GM19395 (cell line): ENCODE results near the gene SFT2D1.

Source experiments
- ATAC-seq: cut with Tn5 transposase; IDR thresholded peaks from one replicate; pipeline ENCODE4 v1.9.1; 2021; ENCODE audit warnings: mild to moderate bottlenecking, moderate library complexity; ENCODE audit not compliant: unreplicated experiment

Gene SFT2D1

DNA sequence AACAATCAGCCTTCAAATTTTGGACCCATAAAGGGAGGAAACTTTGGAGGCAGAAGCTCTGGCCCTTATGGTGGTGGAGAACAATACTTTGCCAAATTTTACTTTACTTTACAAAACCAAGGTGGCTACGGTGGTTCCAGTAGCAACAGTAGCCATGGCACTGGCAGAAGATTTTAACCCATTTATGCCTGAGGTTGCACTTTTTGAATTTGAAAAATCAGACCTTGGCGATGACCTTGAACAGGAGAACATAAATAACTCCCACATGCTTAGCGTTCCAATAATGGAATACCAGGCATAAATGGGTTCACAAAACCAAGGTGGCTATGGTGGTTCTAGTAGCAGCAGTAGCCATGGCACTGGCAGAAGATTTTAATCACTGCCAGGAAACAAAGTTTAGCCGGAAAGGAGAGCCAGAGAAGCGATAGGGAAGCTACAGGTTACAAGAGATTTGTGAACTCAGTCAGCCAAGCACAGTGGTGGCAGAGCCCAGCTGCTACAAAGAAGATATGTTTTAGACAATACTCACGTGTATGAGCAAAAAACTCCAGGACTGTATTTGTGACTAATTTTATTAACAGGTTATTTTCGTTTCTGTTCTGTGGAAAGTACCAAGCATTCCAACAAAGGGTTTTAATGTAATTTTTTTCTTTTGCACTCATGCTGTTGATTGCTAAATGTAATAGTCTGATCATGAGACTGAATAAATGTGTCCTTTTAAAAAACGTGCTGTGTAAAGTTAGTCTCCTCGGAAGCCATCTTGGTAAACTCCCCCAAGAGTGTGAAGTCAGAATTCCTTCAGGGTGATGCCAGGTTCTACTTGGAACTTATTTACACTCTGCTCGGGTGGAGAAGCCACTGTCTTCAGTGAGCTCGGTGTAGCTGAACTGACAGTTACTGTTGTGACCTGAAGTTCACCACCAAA, 6.7 kb downstream of the SFT2D1 start:
- peak; percentile 42 for ATAC-seq

DNA sequence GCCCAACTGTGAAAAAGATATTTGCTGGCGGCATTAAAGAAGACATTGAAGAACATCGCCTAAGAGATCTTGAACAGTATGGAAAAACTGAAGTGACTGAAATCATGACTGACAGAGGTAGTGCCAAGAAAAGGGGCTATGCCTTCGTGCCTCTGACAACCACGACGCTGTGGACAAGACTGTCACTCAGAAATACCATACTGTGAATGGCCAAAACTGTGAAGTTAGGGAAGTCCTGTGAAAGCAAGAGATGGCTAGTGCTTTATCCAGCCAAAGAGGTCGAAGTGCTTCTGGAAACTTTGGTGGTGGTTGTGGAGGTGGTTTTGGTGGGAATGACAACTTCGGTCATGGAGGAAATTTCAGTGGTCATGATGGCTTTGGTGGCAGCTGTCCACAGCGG, 7.5 kb downstream of the SFT2D1 start:
- ATAC-seq = no peak

DNA sequence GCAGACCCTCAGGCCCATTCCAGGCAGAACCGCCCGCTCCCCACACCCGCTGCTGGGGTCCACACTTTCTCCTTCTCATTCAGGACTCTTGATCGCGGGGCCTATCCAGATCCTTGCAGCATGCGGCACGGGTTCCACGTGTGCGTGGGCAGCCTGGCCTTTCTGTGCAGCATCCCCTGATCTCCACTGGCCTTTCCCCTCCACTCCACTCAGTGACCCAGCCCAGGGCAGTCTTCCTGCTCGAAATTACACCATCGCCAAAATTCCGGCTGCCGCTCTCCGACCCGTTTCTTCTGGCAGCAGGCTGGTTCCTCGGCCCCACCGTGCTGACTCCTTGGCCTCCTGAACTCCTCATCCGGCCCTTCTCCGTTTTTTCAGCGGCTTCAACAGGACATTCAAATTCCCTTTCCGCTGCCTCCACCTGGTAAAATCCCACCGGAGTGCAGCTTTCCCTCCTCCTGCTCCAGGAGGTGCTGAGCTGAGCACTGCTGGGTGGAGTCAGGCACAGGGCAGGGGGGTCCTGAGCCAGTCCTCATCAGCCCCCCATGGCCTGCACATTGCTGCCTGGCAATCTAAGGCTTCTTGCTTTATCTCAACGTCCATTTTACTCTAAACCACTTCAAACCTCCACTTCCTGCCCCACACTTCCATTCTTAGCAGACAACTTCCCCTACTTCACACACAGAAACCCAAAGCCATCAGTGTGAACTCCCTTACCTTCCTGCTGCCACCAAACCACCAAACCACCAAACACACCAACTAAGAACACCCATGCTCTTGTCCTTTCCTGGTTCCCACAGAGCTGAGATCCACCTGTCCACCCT, 9.0 kb downstream of the SFT2D1 start:
- ATAC-seq = peak; percentile 84

DNA sequence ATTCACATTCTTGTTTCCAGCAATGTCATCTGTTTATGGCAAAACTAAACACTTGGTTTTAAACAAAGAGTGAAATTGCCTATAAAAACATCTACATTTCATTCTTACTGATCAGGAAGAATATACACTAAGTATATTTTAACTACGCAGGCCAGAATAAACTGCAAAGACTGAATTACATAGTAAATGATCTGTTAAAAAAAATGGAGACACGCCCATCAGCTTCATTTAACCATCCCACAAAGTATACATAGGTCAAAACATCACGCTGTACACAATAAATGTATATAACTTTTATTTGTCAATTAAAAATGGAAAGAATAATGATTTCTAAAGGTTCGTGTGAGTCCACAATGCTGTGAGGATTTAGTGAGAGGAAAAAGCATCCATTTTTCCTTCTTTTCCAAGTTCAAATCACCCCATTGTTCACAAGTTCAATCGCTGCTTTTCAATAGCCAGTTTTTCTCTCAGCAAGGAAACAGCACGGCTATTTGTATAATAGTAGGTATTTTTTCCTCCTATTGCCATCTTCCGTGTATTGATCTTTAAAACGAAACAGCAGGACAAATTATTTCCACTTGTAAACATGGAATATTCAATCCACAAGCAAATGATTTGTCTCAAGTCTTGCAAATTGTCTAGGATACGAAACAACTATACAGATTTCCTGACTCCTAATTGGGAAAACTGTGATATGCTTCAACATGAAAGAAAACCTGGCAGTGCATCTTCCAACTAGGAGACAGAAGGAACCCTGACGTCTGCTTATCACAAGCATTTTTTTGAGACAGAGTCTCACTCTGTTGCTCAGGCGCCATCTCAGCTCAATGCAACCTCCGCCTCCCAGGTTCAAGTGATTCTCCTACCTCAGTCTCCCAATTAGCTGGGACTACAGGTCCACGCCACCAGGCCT, 10.6 kb downstream of the SFT2D1 start:
- no peak for ATAC-seq

DNA sequence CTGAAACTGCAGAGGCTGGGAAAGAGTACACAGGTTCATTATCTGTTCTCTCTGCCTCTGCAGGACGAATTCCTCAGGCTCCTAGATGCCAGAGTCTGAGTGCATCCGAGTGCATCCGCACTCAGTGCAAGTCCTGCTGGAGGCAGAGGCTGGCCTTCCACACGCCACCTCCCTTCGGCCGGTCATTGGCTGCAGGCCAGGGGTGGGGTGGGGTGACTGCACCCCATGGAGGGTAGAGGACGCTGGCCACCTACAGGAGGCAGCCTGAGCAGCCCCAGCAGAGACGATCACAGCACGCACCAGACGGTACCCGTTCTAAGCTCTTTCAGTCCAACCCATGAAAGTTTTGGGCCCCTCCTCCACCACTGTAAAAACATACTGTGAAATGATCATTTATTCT, 11.7 kb downstream of the SFT2D1 start:
- no peak for ATAC-seq

DNA sequence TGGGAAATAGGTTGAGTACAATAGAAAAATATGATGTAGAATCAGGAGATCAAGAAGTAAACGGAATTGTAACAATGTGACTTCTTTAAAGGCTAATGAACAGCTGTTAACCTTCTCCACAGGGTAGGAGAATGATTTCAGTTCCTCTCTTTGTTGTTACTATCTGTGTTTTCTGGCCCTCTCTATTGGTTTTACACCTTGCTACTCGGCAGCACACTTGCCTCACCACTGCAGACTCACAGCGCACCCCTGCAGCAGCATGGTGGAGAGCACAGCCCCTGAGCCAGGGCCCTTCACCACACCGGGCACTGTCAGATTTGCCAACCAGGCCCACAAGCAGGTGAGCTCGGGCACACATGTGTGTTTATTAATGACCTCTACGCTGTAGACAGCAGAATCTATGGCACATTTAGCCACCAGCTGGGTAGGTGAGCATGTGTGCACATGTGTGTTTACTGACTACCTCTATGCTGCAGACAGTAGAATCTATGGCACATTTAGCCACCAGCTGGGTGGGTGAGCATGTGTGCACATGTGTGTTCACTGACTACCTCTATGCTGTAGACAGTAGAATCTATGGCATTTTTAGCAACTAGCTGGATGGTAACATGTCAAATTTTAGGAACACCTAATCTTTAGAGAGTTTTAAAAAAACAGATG, 16.8 kb downstream of the SFT2D1 start:
- ATAC-seq = peak; percentile 97

DNA sequence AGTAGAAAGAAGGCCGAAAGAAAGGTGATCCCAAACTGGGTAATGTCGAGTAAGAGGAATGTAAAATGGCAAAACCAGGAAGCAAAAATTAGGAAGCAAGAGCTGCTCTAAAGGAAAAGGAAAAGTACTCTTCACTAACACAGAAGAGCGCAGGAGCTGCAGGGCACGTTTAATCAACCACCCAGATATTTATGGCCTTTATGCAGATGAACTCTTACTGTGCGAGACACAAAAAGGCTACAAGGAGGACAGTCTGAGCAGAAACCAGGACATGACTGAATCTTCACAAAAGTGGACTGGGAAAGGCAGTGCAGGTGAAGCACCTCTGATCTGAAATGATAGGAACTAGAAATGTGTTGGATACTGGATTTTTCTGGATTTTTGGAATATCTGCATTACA, 18.9 kb downstream of the SFT2D1 start:
- ATAC-seq = no peak

DNA sequence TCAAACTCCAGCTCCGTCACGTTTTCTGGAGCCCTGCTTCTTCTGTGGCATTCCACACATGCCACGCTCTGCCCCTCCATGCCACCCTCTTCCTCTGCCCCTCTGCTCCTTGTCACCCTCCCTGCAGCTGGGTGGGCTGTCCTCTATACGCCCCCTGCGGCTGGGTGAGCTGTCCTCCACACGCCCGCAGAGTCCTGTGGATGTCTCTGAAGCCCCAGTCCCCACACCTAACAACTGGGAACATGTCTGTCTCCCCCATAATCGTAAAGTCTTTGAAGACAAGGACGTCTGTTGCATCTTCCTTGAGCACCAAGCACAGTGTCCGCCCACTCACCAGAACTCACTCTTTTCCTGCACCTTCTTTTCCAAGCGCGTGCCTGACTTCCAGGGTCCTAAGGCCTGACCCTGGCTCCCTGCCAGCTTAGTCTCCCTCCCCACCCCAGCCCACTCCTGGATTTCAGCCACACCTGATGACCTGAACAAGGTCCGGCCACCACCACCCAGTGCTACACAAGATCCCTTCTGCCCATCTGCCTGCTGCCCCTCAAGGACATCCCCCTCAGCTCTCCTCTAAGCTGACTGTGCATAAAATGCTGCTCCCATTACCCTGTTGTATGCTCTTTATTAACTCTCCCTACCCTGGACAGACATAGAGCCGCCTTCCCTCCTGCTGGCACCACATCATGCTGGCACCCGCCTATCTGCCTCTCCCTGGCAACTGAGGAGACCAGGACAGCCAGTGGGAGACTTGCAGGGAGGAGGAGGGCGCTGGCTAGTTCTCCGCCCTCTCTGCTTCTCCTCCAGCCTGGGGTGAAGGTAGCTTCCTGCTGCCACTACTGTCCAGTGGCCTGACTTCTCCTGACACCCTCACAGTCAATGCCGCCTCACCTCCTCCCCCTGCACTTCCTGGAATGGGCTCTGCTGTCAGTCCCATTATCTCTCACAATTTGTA, 23.4 kb downstream of the SFT2D1 start:
- ATAC-seq = no peak

DNA sequence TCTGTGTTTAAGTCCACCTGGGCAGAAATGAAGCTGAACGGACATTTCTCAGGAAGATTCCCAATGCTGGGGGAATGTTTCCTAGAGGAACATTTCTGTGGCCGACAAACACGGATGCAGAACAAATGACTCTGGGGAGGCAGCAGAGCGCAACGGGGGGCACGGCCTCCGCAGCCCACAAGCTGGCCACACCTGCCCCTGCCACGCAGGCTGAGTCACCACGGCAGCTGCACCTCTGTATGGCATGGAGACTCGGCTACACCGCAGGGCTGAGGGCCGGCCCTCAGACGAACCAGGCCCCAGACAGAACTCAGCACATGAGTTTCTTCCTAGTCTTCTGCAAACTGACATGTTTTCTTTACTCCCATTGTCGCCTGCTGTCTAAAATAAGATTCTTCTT, 24.1 kb downstream of the SFT2D1 start:
- ATAC-seq = no peak

DNA sequence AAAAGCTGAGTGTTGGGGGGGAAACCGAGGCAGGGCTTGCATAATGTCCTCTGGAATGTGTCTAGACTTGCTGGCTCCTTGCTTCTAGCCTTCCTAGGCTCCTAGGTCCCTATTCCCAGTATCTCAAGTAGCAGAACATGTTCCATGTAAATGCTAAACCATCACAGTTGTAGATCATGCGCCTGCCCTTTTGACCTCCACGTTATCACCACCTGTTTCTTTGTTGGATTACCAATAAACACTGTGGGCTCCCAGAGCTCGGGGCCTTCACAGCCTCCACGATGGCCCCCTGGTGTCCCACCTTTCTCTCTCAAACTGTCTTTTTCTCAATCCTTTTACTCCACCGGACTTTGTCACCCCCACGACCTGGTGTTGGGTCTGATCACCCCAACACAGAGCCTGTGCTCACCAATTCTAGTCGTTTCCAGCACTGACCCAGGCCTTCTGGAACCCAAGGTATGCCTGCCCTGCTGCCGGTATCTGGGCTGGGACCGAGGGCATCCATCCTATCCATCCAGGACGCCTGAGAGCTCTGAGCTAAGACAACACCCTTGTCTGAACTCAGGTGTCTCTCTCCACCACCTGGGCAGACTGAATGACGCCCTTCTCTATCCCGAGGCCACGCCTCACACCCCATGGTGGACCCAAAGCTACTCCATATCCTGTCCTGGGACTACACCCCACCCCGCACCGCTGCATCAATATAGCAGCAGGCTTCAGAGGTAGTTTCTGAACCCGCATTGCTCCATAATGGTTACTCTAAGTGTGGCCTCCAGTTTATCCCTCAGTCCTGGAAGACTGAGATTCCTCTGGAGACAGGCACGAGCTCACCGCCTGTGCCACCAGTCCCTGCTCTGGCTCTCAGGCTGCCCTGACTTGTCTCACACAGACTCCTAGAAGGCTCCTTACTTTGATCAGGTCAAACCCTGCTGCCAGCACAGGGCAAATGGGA, 24.8 kb downstream of the SFT2D1 start:
- ATAC-seq = no peak

DNA sequence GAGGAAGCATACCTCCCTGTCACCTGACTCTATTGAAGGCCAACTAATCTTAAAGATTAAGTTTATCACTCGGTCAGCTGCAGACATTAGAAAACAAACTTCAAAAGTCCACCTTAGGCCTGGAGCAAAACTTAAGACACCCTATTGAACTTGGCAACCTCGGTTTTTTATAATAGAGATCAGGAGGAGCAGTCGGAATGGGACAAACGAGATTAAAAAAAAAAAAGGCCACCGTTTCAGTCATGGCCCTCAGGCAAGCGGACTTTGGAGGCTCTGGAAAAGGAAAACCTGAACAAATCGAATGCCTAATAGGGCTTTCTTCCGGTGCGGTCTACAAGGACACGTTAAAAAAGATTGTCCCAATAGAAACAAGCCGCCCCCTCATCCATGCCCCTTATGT, 26.9 kb downstream of the SFT2D1 start:
- no peak for ATAC-seq

DNA sequence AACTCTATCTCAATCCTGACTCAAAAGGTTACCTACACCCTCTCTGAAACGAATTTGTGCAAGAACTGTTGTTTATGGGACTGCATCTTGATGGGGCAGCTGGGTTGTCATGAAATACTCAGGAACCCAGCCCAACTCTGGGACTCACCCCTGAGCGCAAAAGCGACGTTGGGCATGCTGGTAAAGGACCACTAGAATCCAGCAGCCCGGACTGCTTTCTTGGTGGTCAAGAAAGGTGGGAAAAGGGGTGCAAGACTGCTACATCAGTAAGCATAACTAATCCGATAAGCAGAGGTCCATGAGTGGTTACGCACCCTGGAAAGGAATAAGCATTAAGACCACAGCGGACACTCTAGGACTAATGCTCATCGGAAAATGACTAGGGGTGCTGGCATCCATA, 27.9 kb downstream of the SFT2D1 start:
- no peak for ATAC-seq

DNA sequence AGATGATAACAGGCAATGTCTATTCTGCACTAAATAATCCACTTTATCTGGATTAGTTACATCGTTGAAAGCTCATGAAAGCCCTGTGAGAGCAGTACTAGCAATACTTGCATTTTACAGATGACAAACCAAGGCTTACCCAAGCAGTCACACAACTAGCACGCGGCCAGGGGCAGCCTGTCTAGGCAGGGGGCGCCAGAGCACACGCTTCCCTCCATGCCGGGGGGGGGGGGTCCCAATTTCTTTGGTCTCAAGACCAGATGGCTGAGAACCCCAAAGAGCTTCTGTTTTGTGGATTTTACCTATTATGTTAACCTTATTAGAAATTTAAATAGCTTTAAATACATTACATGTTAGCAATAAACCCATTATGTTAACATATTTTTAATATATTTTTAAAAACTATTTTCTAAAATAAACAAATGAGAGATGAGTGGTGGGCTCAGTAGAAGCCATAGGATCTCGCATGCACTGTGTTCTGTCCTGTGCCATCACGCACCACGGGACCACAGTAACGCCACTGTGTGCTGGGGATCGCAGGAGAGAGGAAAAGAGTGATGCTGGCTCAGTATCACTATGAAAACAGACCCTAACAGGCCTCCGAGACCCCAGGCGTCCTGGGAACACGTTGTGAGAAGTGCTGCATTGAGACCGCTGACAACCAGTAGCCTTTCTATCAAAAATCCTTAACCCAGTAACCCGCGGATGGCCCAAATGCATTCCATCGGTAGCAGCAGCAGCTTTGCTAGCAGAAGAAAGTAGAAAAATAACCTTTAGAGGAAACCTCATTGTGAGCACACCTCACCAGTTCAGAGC, 28.9 kb downstream of the SFT2D1 start:
- peak; percentile 65 for ATAC-seq

DNA sequence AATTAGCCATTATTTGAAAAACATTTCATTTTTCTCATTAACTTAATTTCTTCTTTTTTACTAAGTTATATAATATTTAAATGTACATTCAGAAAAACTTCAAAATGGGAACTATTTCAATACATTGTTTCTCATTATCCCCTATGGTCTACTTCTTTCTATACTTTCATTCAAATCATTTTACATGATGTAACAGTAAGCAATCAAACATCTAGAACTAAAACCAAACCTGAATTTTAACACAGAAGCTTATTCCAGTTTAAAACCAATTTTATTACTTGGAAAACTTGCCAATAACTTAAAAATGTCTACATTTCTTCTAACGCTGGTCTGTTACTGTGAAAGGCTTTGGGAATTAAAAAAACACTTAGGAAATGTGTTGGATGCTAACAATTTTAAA, 29.5 kb downstream of the SFT2D1 start:
- ATAC-seq = no peak

DNA sequence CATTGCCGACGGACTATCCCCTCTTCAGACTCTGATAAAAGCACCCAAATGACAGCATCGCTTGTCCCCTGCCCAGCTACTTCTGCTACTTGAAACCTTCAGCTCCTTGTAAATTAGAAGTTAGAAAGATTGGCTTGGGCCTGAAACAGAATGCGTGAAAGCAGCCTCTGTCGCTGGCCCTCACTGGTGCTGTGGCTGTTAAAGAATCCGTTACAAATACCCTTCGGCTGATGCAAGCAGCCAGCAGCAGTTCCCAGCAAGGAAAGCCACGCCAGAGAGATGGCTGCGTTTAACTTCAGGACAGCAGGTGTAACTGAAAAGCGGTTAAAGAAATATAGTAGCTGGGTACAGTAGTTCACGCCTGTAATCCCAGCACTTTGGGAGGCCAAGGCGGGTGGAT, 31.7 kb downstream of the SFT2D1 start:
- ATAC-seq = no peak

DNA sequence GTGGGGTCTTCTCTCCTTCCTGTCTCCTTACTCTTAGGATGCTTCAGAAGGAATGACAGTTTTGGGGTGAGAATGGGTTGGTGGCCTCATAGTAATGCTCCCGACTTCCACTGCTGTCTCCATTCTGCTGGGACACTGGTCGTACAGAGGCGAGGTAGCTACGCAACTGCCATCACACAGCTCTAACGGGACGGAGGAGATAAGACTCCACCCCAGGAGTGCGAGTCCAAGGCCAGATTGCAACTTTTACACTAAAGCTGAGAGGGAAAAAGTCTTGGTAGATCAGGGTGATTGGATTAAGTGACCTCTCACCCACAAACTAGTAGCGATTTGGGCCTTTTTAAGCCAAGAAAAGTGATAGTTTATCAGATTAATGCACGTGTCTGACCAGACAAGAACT, 32.4 kb downstream of the SFT2D1 start:
- ATAC-seq = no peak
